Measurements from ENCODE around the gene LMBR1L. TPM values are rescaled to one million over a fixed set of nuclear protein-coding genes. Genes with fewer than 3 reads are reported as not detected.

Gene LMBR1L
- total RNA-seq, 3 donors from 2014 or later (not counting 1 experiment from before 2014, with no cell fraction given), result 262 to 294 (median 271) TPM

- intact Hi-C loops (cut with micrococcal nuclease), result no loop called here
- no peak for TF ChIP-seq CTCF (IDR thresholded peaks at IDR 0.05)
- ATAC-seq (no peak), DNase-seq (no peak)
- Mint-ChIP-seq H3K27ac (peak overlapping the region; percentile 64 to 73), H3K4me1 (peaks cover 33 to 35% of the 10 kb centered on the region in 2 donors), H3K36me3 (peaks cover 6% of the 10 kb centered on the region), H3K9me3 (no peaks in the 10 kb centered on the region), H3K4me3 (no peak overlapping the region), H3K27me3 (ENCODE audit: low read depth in 2 of 2) (no peaks in the 10 kb centered on the region)
- no peaks in the 10 kb centered on the region for H3K27me3 ChIP-seq (ENCODE audit: control insufficient read depth, insufficient read depth, low read length)
- WGBS (ENCODE audit: insufficient coverage), result 97% methylated on average over 3 of the region's 4 CpGs
- H3K4me3 ChIP-seq (ENCODE audit: low read length), result no peak overlapping the region
- H3K9me3 ChIP-seq (ENCODE audit: control insufficient read depth, insufficient read depth, low read length), result no peaks in the 10 kb centered on the region
- peaks cover 15% of the 10 kb centered on the region for H3K4me1 ChIP-seq (ENCODE audit: control insufficient read depth, insufficient read depth, low read length)
- H3K27ac ChIP-seq (ENCODE audit: low read length), result no peak overlapping the region
- H3K36me3 ChIP-seq (ENCODE audit: control insufficient read depth, insufficient read depth, low read length), result peaks cover 26% of the 10 kb centered on the region
Measured at GRCh38 chr12:49126852-49127763, 16.5 kb upstream of the LMBR1L start.

- DNase-seq (peak in 1 of 2 donors; percentile 22), ATAC-seq (no peak)
- Histone ChIP-seq H3K27ac (ENCODE audit: low read length) (no peak overlapping the region), H3K27me3 (ENCODE audit: control insufficient read depth, insufficient read depth, low read length) (no peaks in the 10 kb centered on the region), H3K36me3 (ENCODE audit: control insufficient read depth, insufficient read depth, low read length) (no peaks in the 10 kb centered on the region), H3K9me3 (ENCODE audit: control insufficient read depth, insufficient read depth, low read length) (no peaks in the 10 kb centered on the region), H3K4me1 (ENCODE audit: control insufficient read depth, insufficient read depth, low read length) (no peaks in the 10 kb centered on the region), H3K4me3 (ENCODE audit: low read length) (no peak overlapping the region)
- intact Hi-C loops (cut with micrococcal nuclease), result no loop called here
- no peak overlapping the region for H3K27ac Mint-ChIP-seq
- no peak for TF ChIP-seq CTCF (IDR thresholded peaks at IDR 0.05)
- H3K9me3 Mint-ChIP-seq, result no peaks in the 10 kb centered on the region
- no peaks in the 10 kb centered on the region for H3K4me1 Mint-ChIP-seq
- H3K4me3 Mint-ChIP-seq, result no peak overlapping the region
- H3K36me3 Mint-ChIP-seq, result no peaks in the 10 kb centered on the region
- no peaks in the 10 kb centered on the region for H3K27me3 Mint-ChIP-seq (ENCODE audit: low read depth in 2 of 2)
- 58% methylated on average over 5 of the region's 6 CpGs for WGBS (ENCODE audit: insufficient coverage)
Measured at GRCh38 chr12:49121047-49121696, 10.5 kb upstream of the LMBR1L start.

GRCh38 chr12:49111206-49111605 lies 559 bp upstream of the LMBR1L start:
- no peak for TF ChIP-seq CTCF (IDR thresholded peaks at IDR 0.05)
- Mint-ChIP-seq H3K4me3 (peak overlapping the region; percentile 100), H3K4me1 (peaks cover 28 to 36% of the 10 kb centered on the region in 2 donors), H3K9me3 (no peaks in the 10 kb centered on the region), H3K27ac (peak overlapping the region; percentile 98), H3K36me3 (no peaks in the 10 kb centered on the region), H3K27me3 (ENCODE audit: low read depth in 2 of 2) (no peaks in the 10 kb centered on the region)
- ATAC-seq, result no peak
- Histone ChIP-seq H3K27ac (ENCODE audit: low read length) (peak overlapping the region; percentile 64), H3K4me1 (ENCODE audit: control insufficient read depth, insufficient read depth, low read length) (peaks cover 24% of the 10 kb centered on the region), H3K36me3 (ENCODE audit: control insufficient read depth, insufficient read depth, low read length) (peaks cover 4% of the 10 kb centered on the region), H3K4me3 (ENCODE audit: low read length) (peak overlapping the region; percentile 4), H3K27me3 (ENCODE audit: control insufficient read depth, insufficient read depth, low read length) (no peaks in the 10 kb centered on the region), H3K9me3 (ENCODE audit: control insufficient read depth, insufficient read depth, low read length) (no peaks in the 10 kb centered on the region)
- intact Hi-C loops (cut with micrococcal nuclease), result loop anchor here (2.0 to 5.0 kb wide), 2 partner anchors 22 to 49 kb away; partner anchors contain the start of gene KMT2D
- DNase-seq, result no peak
- WGBS (ENCODE audit: insufficient coverage), result 69% methylated on average over 4 of the region's 6 CpGs

Measured in natural killer cell (primary cell).